Amygdala (tissue), 56 donors: ENCODE results near the gene MXI1.
A peak's percentile ranks its signal among the peaks of the same experiment; 100 is the strongest.
"Not testable (repeated sequence)": the region's sequence is repeated elsewhere in the genome, so short reads cannot be mapped to it uniquely, and the experiment has no call there.

ENCODE experiments used
- DNase-seq, 56 donors: peaks; one replicate each; lab custom pipeline; 2025; lab: John Stamatoyannopoulos, UW

Gene MXI1

GRCh38 chr10:110268971-110269370, 61.6 kb downstream of the MXI1 start:
- DNase-seq = peak in 4 of 56 donors; percentile 2 to 37 (median 9)

- DNase-seq = peak in 30 of 56 donors; percentile 4 to 80 (median 43)
These were observed 62.2 kb downstream of the MXI1 start for GRCh38 chr10:110269374-110270318.

- DNase-seq = not testable (repeated sequence)
These were observed 65.6 kb downstream of the MXI1 start for GRCh38 chr10:110272995-110273394.

- DNase-seq = peak in 18 of 56 donors; percentile 3 to 63 (median 24)
These were observed 66.1 kb downstream of the MXI1 start for GRCh38 chr10:110273474-110273873.

- no peak for DNase-seq
These were observed 66.7 kb downstream of the MXI1 start for GRCh38 chr10:110274072-110274627.

- DNase-seq = no peak
These were observed 67.2 kb downstream of the MXI1 start for GRCh38 chr10:110274647-110275046.

GRCh38 chr10:110275128-110275729, 67.8 kb downstream of the MXI1 start:
- peak in 1 of 56 donors; percentile 5 for DNase-seq

- DNase-seq = no peak
These were observed 69.2 kb downstream of the MXI1 start for GRCh38 chr10:110276603-110277002.

- no peak for DNase-seq
These were observed 70.2 kb downstream of the MXI1 start for GRCh38 chr10:110277591-110277990.

- DNase-seq = no peak
These were observed 71.4 kb downstream of the MXI1 start for GRCh38 chr10:110278562-110279406.

GRCh38 chr10:110279407-110279986, 72.1 kb downstream of the MXI1 start:
- peak in 36 of 56 donors; percentile 2 to 83 (median 29) for DNase-seq

- no peak for DNase-seq
These were observed 76.9 kb downstream of the MXI1 start for GRCh38 chr10:110284262-110284661.

GRCh38 chr10:110285501-110285900, 78.1 kb downstream of the MXI1 start:
- DNase-seq = no peak

GRCh38 chr10:110286841-110287240, 79.4 kb downstream of the MXI1 start:
- no peak for DNase-seq

GRCh38 chr10:110296966-110297365, 89.6 kb downstream of the MXI1 start:
- DNase-seq = no peak

GRCh38 chr10:110300486-110300986, 93.1 kb downstream of the MXI1 start:
- no peak for DNase-seq

- DNase-seq = no peak
These were observed 96.3 kb downstream of the MXI1 start for GRCh38 chr10:110303681-110304080.

- peak in 6 of 56 donors; percentile 23 to 71 (median 41) for DNase-seq
These were observed 97.0 kb downstream of the MXI1 start for GRCh38 chr10:110304394-110304779.

- DNase-seq = peak; percentile 55 to 99 (median 94)
These were observed 97.5 kb downstream of the MXI1 start, which contains the start of gene SMNDC1 for GRCh38 chr10:110304780-110305421. Gene SMNDC1, minus strand, starts transcription at chr10:110304920. Its CDS starts 1,333 bp downstream, at chr10:110303587.
